DND-41 (cell line): ENCODE results near the gene UBE2C.
A peak's percentile ranks its signal among the peaks of the same experiment; 100 is the strongest.

Source experiments
- ATAC-seq: fragments of 200-7000 bp; cut with Tn5 transposase; 3 replicates; pipeline ENCODE4 v1.9.1; 2021; ENCODE audit warnings: low read depth; ENCODE audit not compliant: insufficient read depth
- DNase-seq: peaks from one replicate; pipeline ENCODE4 v3.0.0-alpha.2; 2020
- H2AFZ ChIP-seq: 2 replicates; pipeline ENCODE4 v1.6.0; 2012; ENCODE audit warnings: low read depth, low read length
- H3K27ac ChIP-seq: 2 replicates; pipeline ENCODE4 v1.5.1; 2012; ENCODE audit warnings: low read length, inconsistent platforms
- H3K27me3 ChIP-seq: fragments of 200-600 bp; sonication (generic); 2 replicates; pipeline ENCODE4 v1.6.0; 2012; ENCODE audit warnings: low read length, mild to moderate bottlenecking, inconsistent platforms; ENCODE audit not compliant: insufficient read depth, poor library complexity
- H3K36me3 ChIP-seq: 2 replicates; pipeline ENCODE4 v1.5.1; 2012; ENCODE audit warnings: low read length, inconsistent platforms; ENCODE audit not compliant: insufficient read depth
- H3K4me1 ChIP-seq: 2 replicates; pipeline ENCODE4 v1.5.1; 2012; ENCODE audit warnings: mild to moderate bottlenecking, low read length; ENCODE audit not compliant: insufficient read depth
- H3K4me2 ChIP-seq: 2 replicates; pipeline ENCODE4 v1.6.0; 2012; ENCODE audit warnings: mild to moderate bottlenecking, moderate library complexity, low read length, inconsistent platforms; ENCODE audit not compliant: insufficient read depth
- H3K4me3 ChIP-seq, 2 experiments: fragments of 200-600 bp in 1 of 2; shearing (Covaris generic) in 1 of 2; 2 replicates each; pipeline ENCODE4 v1.5.1; 2012 to 2016; ENCODE audit warnings: inconsistent platforms in 2 of 2, low read length in 2 of 2, mild to moderate bottlenecking in 2 of 2, low read depth in 1 of 2, moderate library complexity in 1 of 2
- H3K79me2 ChIP-seq: 2 replicates; pipeline ENCODE4 v1.6.0; 2012; ENCODE audit warnings: low read length, inconsistent platforms; ENCODE audit not compliant: insufficient read depth
- H3K9ac ChIP-seq: 2 replicates; pipeline ENCODE4 v1.6.0; 2012; ENCODE audit warnings: low read depth, mild to moderate bottlenecking, inconsistent platforms, low read length, moderate library complexity
- H3K9me3 ChIP-seq: 2 replicates; pipeline ENCODE4 v1.5.1; 2012; ENCODE audit warnings: low read length, moderate library complexity, mild to moderate bottlenecking, inconsistent platforms; ENCODE audit not compliant: insufficient read depth, severe bottlenecking
- H4K20me1 ChIP-seq: 2 replicates; pipeline ENCODE4 v1.6.0; 2012; ENCODE audit warnings: low read length; ENCODE audit not compliant: insufficient read depth
- CTCF ChIP-seq: IDR thresholded peaks from 2 replicates; pipeline ENCODE4 v1.5.1; 2012; ENCODE audit warnings: borderline replicate concordance, low read length, moderate library complexity, mild to moderate bottlenecking; ENCODE audit not compliant: poor library complexity, severe bottlenecking; ENCODE audit errors: extremely low read depth
- EZH2 ChIP-seq: IDR thresholded peaks from 3 replicates; pipeline ENCODE4 v1.6.1; 2012; ENCODE audit warnings: borderline replicate concordance, low read depth, mild to moderate bottlenecking, moderate library complexity, low read length, inconsistent platforms; ENCODE audit not compliant: severe bottlenecking

The UBE2C gene

GRCh38 chr20:45813006-45813340, 529 bp downstream of the UBE2C start:
- peaks cover 29% of the 10 kb centered on the region for H3K79me2 ChIP-seq
- TF ChIP-seq CTCF (no peak), EZH2 (no peak)
- H3K4me1 ChIP-seq, result peaks cover 34% of the 10 kb centered on the region
- H3K36me3 ChIP-seq, result peaks cover 73% of the 10 kb centered on the region
- peak overlapping the region; percentile 88 for H3K9ac ChIP-seq
- peak overlapping the region; percentile 83 for H3K27ac ChIP-seq
- ATAC-seq (no peak), DNase-seq (no peak)
- peak overlapping the region; percentile 61 to 80 for H3K4me3 ChIP-seq
- H3K27me3 ChIP-seq, result no peaks in the 10 kb centered on the region
- H3K4me2 ChIP-seq, result peak overlapping the region; percentile 78
- H4K20me1 ChIP-seq, result peaks cover 14% of the 10 kb centered on the region; the same call in 1 of the 2 replicates
- no peaks in the 10 kb centered on the region for H3K9me3 ChIP-seq
- peak overlapping the region; percentile 77 for H2AFZ ChIP-seq

- TF ChIP-seq EZH2 (no peak), CTCF (no peak)
- H3K79me2 ChIP-seq, result peaks cover 29% of the 10 kb centered on the region
- peaks cover 34% of the 10 kb centered on the region for H3K4me1 ChIP-seq
- peaks cover 69% of the 10 kb centered on the region for H3K36me3 ChIP-seq
- peak overlapping the region; percentile 61 to 80; a peak in 3 of 4 replicates for H3K4me3 ChIP-seq
- H3K27ac ChIP-seq, result peak overlapping the region; percentile 83
- H3K27me3 ChIP-seq, result no peaks in the 10 kb centered on the region
- H3K9ac ChIP-seq, result peak overlapping the region; percentile 88
- no peak overlapping the region for H2AFZ ChIP-seq
- peaks cover 14% of the 10 kb centered on the region; the same call in 1 of the 2 replicates for H4K20me1 ChIP-seq
- no peak for DNase-seq
- peak overlapping the region; percentile 78 for H3K4me2 ChIP-seq
- ATAC-seq, result no peak
- no peaks in the 10 kb centered on the region for H3K9me3 ChIP-seq
Measured at GRCh38 chr20:45813489-45813888, 1.0 kb downstream of the UBE2C start.

- no peak for TF ChIP-seq EZH2
- TF ChIP-seq CTCF, result no peak
- ATAC-seq (no peak), DNase-seq (no peak)
- Histone ChIP-seq H3K4me3 (peak overlapping the region in 1 of 2 experiments; percentile 40; a peak in 1 of 4 replicates), H3K4me1 (peaks cover 34% of the 10 kb centered on the region), H3K9ac (0 out of 2 replicates have a peak overlapping the region, but pooled peaks have one; percentile 22), H2AFZ (no peak overlapping the region), H3K27ac (peak overlapping the region; percentile 26; the same call in 1 of the 2 replicates), H3K4me2 (peak overlapping the region; percentile 78), H3K79me2 (peaks cover 29% of the 10 kb centered on the region), H3K27me3 (no peaks in the 10 kb centered on the region), H3K9me3 (no peaks in the 10 kb centered on the region), H4K20me1 (peaks cover 14% of the 10 kb centered on the region; the same call in 1 of the 2 replicates), H3K36me3 (peaks cover 61% of the 10 kb centered on the region)
Measured at GRCh38 chr20:45814314-45814713, 1.9 kb downstream of the UBE2C start.

GRCh38 chr20:45816951-45817350, 4.5 kb downstream of the UBE2C start:
- no peak overlapping the region for H3K27ac ChIP-seq
- H3K9me3 ChIP-seq, result no peaks in the 10 kb centered on the region
- TF ChIP-seq CTCF (no peak), EZH2 (no peak)

More at GRCh38 chr20:45816951-45817350, 4.5 kb downstream of the UBE2C start:
- ATAC-seq (no peak), DNase-seq (no peak)
- Histone ChIP-seq H3K4me3 (no peak overlapping the region), H3K36me3 (peaks cover 38% of the 10 kb centered on the region), H3K9ac (no peak overlapping the region), H3K4me2 (no peak overlapping the region), H3K4me1 (peaks cover 28% of the 10 kb centered on the region), H3K79me2 (peaks cover 24% of the 10 kb centered on the region), H3K27me3 (no peaks in the 10 kb centered on the region), H2AFZ (no peak overlapping the region), H4K20me1 (peaks cover 14% of the 10 kb centered on the region; the same call in 1 of the 2 replicates)
